ENCODE data around the gene ZNF827.

The ZNF827 gene

DNA sequence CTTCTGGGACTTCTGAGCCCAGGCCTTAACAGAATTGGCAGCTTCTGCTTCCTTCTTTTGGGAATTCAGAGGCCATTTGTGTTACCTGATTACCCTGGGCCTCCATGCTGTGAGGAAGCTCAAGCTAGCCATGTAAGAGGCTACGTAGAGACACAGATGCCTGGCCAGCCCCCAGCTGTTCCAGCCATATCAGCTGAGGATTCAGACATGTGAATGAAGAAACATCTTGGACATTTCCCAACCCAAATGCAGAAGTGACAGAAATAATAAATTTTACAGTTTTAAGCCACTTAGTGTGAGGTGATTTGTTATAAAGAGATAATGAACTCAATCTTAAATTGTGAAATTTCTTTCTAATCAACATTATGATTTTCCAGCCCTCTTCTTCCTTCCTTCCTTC is 18.7 kb upstream of the ZNF827 start:
- no peak for TF ChIP-seq ZNF16 (tag by site-specific recombination; IDR thresholded peaks at IDR 0.05; ENCODE audit: low read depth)
- no peak for TF ChIP-seq ZNF768 (tag by site-specific recombination; IDR thresholded peaks at IDR 0.05)
- no peak for TF ChIP-seq ZNF791 (tag by site-specific recombination; IDR thresholded peaks at IDR 0.05)
- no peak for TF ChIP-seq ZNF121 (tag by site-specific recombination; IDR thresholded peaks at IDR 0.05)
- TF ChIP-seq ZNF560 (tag by site-specific recombination; IDR thresholded peaks at IDR 0.05; ENCODE audit: borderline replicate concordance), result no peak
- no peak for TF ChIP-seq ZNF701 (tag by site-specific recombination; IDR thresholded peaks at IDR 0.05)
- TF ChIP-seq GLI4 (tag by site-specific recombination; IDR thresholded peaks at IDR 0.05), result no peak
- Histone ChIP-seq H3K27ac (ENCODE audit: extremely low read depth, low read depth, low read length) (no peak overlapping the region), H3K36me3 (ENCODE audit: control insufficient read depth in 2 of 2, insufficient read depth in 1 of 2, low read length in 2 of 2) (no peaks in the 10 kb centered on the region), H3K9me3 (ENCODE audit: control insufficient read depth, insufficient read depth, low read depth, low read length) (no peaks in the 10 kb centered on the region), H3K4me3 (ENCODE audit: low read depth, low read length) (no peak overlapping the region), H3K4me1 (ENCODE audit: control insufficient read depth, insufficient read depth, low read length) (no peaks in the 10 kb centered on the region)
- CTCF ChIA-PET, result interaction anchor here (0.5 to 0.7 kb wide), 3 partner anchors 10 to 571 kb away, joined by 3 read pairs; no protein-coding TSS in a partner anchor
- POLR2A ChIA-PET, result no interaction called here

DNA sequence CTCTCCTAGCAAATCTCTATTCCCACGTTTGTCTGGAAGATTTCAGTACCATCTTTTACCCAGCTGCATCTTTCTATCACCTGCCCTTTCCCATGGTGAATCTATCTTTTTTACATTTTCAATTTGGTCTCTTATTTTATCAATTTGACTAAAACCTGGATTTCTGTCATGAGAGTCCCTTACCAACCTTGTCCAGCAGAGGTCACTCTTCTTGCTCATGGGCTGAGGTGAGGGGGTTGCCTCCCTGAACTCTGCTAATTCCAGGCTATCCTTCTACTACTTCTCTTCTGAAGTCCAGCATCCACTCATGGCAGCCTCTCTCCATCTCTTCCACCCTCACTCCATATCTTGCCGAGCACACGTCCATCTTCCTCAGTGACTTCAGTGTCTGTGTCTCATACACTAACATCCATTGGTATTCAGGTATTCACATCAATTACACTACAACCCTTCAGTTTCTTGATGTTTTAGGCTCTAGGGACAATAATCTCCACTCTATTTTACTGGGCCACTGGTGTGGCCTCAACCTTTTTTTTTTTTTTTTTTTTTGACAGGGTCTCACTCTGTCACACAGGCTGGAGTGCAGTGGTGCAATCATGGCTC is 17.8 kb upstream of the ZNF827 start:
- Histone ChIP-seq H3K4me3 (ENCODE audit: low read depth, low read length) (no peak overlapping the region), H3K27ac (ENCODE audit: extremely low read depth, low read depth, low read length) (no peak overlapping the region), H3K4me1 (ENCODE audit: control insufficient read depth, insufficient read depth, low read length) (no peaks in the 10 kb centered on the region), H3K36me3 (ENCODE audit: control insufficient read depth in 2 of 2, insufficient read depth in 1 of 2, low read length in 2 of 2) (no peaks in the 10 kb centered on the region), H3K9me3 (ENCODE audit: control insufficient read depth, insufficient read depth, low read depth, low read length) (no peaks in the 10 kb centered on the region)
- no peak for TF ChIP-seq ZNF341 (tag by site-specific recombination; IDR thresholded peaks at IDR 0.05; ENCODE audit: low read depth)
- TF ChIP-seq ZNF433 (tag by site-specific recombination; IDR thresholded peaks at IDR 0.05; ENCODE audit: low read depth), result no peak
- TF ChIP-seq OSR2 (tag by site-specific recombination; IDR thresholded peaks at IDR 0.05), result no peak
- no peak for TF ChIP-seq ZNF266 (tag by site-specific recombination; IDR thresholded peaks at IDR 0.05; ENCODE audit: low read depth)
- TF ChIP-seq ZNF677 (tag by site-specific recombination; IDR thresholded peaks at IDR 0.05), result no peak
- no peak for TF ChIP-seq ZNF747 (tag by site-specific recombination; IDR thresholded peaks at IDR 0.05)
- TF ChIP-seq, protein P1, sequence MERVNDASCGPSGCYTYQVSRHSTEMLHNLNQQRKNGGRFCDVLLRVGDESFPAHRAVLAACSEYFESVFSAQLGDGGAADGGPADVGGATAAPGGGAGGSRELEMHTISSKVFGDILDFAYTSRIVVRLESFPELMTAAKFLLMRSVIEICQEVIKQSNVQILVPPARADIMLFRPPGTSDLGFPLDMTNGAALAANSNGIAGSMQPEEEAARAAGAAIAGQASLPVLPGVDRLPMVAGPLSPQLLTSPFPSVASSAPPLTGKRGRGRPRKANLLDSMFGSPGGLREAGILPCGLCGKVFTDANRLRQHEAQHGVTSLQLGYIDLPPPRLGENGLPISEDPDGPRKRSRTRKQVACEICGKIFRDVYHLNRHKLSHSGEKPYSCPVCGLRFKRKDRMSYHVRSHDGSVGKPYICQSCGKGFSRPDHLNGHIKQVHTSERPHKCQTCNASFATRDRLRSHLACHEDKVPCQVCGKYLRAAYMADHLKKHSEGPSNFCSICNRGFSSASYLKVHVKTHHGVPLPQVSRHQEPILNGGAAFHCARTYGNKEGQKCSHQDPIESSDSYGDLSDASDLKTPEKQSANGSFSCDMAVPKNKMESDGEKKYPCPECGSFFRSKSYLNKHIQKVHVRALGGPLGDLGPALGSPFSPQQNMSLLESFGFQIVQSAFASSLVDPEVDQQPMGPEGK (tag by site-specific recombination; IDR thresholded peaks at IDR 0.05), result no peak
- TF ChIP-seq ZNF701 (tag by site-specific recombination; IDR thresholded peaks at IDR 0.05), result no peak
- TF ChIP-seq ZFP69B (tag by site-specific recombination; IDR thresholded peaks at IDR 0.05), result no peak
- TF ChIP-seq, protein P2, sequence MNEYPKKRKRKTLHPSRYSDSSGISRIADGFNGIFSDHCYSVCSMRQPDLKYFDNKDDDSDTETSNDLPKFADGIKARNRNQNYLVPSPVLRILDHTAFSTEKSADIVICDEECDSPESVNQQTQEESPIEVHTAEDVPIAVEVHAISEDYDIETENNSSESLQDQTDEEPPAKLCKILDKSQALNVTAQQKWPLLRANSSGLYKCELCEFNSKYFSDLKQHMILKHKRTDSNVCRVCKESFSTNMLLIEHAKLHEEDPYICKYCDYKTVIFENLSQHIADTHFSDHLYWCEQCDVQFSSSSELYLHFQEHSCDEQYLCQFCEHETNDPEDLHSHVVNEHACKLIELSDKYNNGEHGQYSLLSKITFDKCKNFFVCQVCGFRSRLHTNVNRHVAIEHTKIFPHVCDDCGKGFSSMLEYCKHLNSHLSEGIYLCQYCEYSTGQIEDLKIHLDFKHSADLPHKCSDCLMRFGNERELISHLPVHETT (tag by site-specific recombination; IDR thresholded peaks at IDR 0.05), result no peak
- TF ChIP-seq, protein P3, sequence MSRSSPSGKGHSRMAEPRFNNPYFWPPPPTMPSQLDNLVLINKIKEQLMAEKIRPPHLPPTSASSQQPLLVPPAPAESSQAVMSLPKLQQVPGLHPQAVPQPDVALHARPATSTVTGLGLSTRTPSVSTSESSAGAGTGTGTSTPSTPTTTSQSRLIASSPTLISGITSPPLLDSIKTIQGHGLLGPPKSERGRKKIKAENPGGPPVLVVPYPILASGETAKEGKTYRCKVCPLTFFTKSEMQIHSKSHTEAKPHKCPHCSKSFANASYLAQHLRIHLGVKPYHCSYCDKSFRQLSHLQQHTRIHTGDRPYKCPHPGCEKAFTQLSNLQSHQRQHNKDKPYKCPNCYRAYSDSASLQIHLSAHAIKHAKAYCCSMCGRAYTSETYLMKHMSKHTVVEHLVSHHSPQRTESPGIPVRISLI (tag by site-specific recombination; IDR thresholded peaks at IDR 0.05), result no peak
- TF ChIP-seq REPIN1 (tag by site-specific recombination; IDR thresholded peaks at IDR 0.05; ENCODE audit: low read depth), result no peak
- TF ChIP-seq, protein P4, sequence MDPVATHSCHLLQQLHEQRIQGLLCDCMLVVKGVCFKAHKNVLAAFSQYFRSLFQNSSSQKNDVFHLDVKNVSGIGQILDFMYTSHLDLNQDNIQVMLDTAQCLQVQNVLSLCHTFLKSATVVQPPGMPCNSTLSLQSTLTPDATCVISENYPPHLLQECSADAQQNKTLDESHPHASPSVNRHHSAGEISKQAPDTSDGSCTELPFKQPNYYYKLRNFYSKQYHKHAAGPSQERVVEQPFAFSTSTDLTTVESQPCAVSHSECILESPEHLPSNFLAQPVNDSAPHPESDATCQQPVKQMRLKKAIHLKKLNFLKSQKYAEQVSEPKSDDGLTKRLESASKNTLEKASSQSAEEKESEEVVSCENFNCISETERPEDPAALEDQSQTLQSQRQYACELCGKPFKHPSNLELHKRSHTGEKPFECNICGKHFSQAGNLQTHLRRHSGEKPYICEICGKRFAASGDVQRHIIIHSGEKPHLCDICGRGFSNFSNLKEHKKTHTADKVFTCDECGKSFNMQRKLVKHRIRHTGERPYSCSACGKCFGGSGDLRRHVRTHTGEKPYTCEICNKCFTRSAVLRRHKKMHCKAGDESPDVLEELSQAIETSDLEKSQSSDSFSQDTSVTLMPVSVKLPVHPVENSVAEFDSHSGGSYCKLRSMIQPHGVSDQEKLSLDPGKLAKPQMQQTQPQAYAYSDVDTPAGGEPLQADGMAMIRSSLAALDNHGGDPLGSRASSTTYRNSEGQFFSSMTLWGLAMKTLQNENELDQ (tag by site-specific recombination; IDR thresholded peaks at IDR 0.05; ENCODE audit: low read depth), result no peak
- CTCF ChIA-PET, result interaction anchor here (0.5 to 1.0 kb wide), 7 partner anchors 10 to 252 kb away, joined by 3 to 8 read pairs (median 3); no protein-coding TSS in a partner anchor
- POLR2A ChIA-PET, result no interaction called here

Measured in HEK293 (cell line).